Endothelial cell (in vitro differentiated cells): ENCODE measurements around the gene RPS6KB2. TPM values are rescaled to one million over a fixed set of nuclear protein-coding genes. Genes with fewer than 3 reads are reported as not detected.
A peak's percentile ranks its signal among the peaks of the same experiment; 100 is the strongest.

Experiments used
- DNase-seq: peaks from one replicate; pipeline ENCODE4 v3.0.0; 2021; ENCODE audit warnings: low spot score
- H3K27ac Mint-ChIP-seq: one replicate; pipeline ENCODE4 v1.8.0; 2021; ENCODE audit warnings: mixed read lengths, inconsistent platforms; ENCODE audit not compliant: unreplicated experiment
- H3K27me3 Mint-ChIP-seq: one replicate; pipeline ENCODE4 v1.8.0; 2021; ENCODE audit warnings: mild to moderate bottlenecking, moderate library complexity, mixed read lengths, inconsistent platforms; ENCODE audit not compliant: unreplicated experiment
- H3K36me3 Mint-ChIP-seq: one replicate; pipeline ENCODE4 v1.8.0; 2021; ENCODE audit warnings: mild to moderate bottlenecking, low read depth, mixed read lengths, inconsistent platforms; ENCODE audit not compliant: unreplicated experiment
- H3K4me1 Mint-ChIP-seq: one replicate; pipeline ENCODE4 v1.8.0; 2021; ENCODE audit warnings: mild to moderate bottlenecking, mixed read lengths, inconsistent platforms; ENCODE audit not compliant: unreplicated experiment
- H3K4me3 Mint-ChIP-seq: one replicate; pipeline ENCODE4 v1.8.0; 2021; ENCODE audit warnings: mild to moderate bottlenecking, mixed read lengths, inconsistent platforms; ENCODE audit not compliant: unreplicated experiment
- H3K9me3 Mint-ChIP-seq: one replicate; pipeline ENCODE4 v1.8.0; 2021; ENCODE audit warnings: mixed read lengths, inconsistent platforms; ENCODE audit not compliant: unreplicated experiment
- CTCF ChIP-seq: fragments of 200-600 bp; sonication (generic); IDR thresholded peaks from one replicate; pipeline ENCODE4 v1.5.0; 2021; ENCODE audit warnings: antibody characterized with exemption; ENCODE audit not compliant: unreplicated experiment
- total RNA-seq: library from RNA; stranded (reverse); fragmentation: NEBNext Ultra II Directional; extraction: Animal tissue kit (Norgen Biotek cat#: 25700); gene quantifications from one replicate; pipeline ENCODE4 v1.2.1, GENCODE V29; 2021; ENCODE audit not compliant: unreplicated experiment

RPS6KB2 gene
- total RNA-seq, 1 donor from 2014 or later: 44.2 TPM

GRCh38 chr11:67415501-67416304 is 12.6 kb upstream of the RPS6KB2 start, which contains the start of gene CARNS1:
Gene CARNS1 (plus strand): TSS chr11:67415678. CDS start chr11:67416200, 522 bp downstream.
- TF ChIP-seq CTCF: no peak
- Mint-ChIP-seq H3K4me3 (peak within 1 kb of the TSS; percentile 25), H3K36me3 (no peaks in the 10 kb centered on the region), H3K4me1 (peaks cover 3% of the 10 kb centered on the region), H3K9me3 (no peaks in the 10 kb centered on the region), H3K27me3 (peaks cover 14% of the 10 kb centered on the region), H3K27ac (no peak within 1 kb of the TSS)
- DNase-seq: no peak

- no peaks in the 10 kb centered on the region for H3K36me3 Mint-ChIP-seq
- peak overlapping the region; percentile 25 for H3K4me3 Mint-ChIP-seq
- H3K9me3 Mint-ChIP-seq: no peaks in the 10 kb centered on the region
- no peak for DNase-seq
- peaks cover 14% of the 10 kb centered on the region for H3K27me3 Mint-ChIP-seq
- no peak overlapping the region for H3K27ac Mint-ChIP-seq
- H3K4me1 Mint-ChIP-seq: peaks cover 3% of the 10 kb centered on the region
- TF ChIP-seq CTCF: no peak
Measured at GRCh38 chr11:67416416-67417335, 11.6 kb upstream of the RPS6KB2 start.

GRCh38 chr11:67417425-67417824 is 10.9 kb upstream of the RPS6KB2 start:
- H3K27ac Mint-ChIP-seq: no peak overlapping the region
- no peak overlapping the region for H3K4me3 Mint-ChIP-seq
- no peak for DNase-seq
- peaks cover 14% of the 10 kb centered on the region for H3K27me3 Mint-ChIP-seq
- H3K9me3 Mint-ChIP-seq: no peaks in the 10 kb centered on the region
- no peak for TF ChIP-seq CTCF
- peaks cover 3% of the 10 kb centered on the region for H3K4me1 Mint-ChIP-seq
- H3K36me3 Mint-ChIP-seq: no peaks in the 10 kb centered on the region

- no peaks in the 10 kb centered on the region for H3K9me3 Mint-ChIP-seq
- TF ChIP-seq CTCF: no peak
- H3K4me3 Mint-ChIP-seq: no peak overlapping the region
- H3K27me3 Mint-ChIP-seq: peaks cover 17% of the 10 kb centered on the region
- peaks cover 3% of the 10 kb centered on the region for H3K4me1 Mint-ChIP-seq
- DNase-seq: no peak
- no peak overlapping the region for H3K27ac Mint-ChIP-seq
- no peaks in the 10 kb centered on the region for H3K36me3 Mint-ChIP-seq
Measured at GRCh38 chr11:67418476-67419281, 9.6 kb upstream of the RPS6KB2 start.
